BE2C (cell line): Measurements from ENCODE around the gene NUDT16L1.

ENCODE experiments used
- DNase-seq: peaks from one replicate; pipeline ENCODE4 v3.0.0-alpha.2; 2020
- H3K27me3 ChIP-seq: fragments of 250-450 bp; sonication (Bioruptor Pico); 2 replicates; pipeline ENCODE4 v1.5.1; 2020; ENCODE audit warnings: mild to moderate bottlenecking
- H3K36me3 ChIP-seq: fragments of 250-450 bp; sonication (Bioruptor Pico); 2 replicates; pipeline ENCODE4 v1.5.1; 2020; ENCODE audit warnings: mild to moderate bottlenecking
- H3K4me1 ChIP-seq: fragments of 250-450 bp; sonication (Bioruptor Pico); 2 replicates; pipeline ENCODE4 v1.5.1; 2020
- H3K4me3 ChIP-seq: 2 replicates; pipeline ENCODE4 v1.5.1; 2011; ENCODE audit warnings: low read depth, low read length
- H3K9me3 ChIP-seq: fragments of 250-450 bp; sonication (Bioruptor Pico); 2 replicates; pipeline ENCODE4 v1.5.1; 2020
- CTCF ChIP-seq: IDR thresholded peaks from 2 replicates; pipeline ENCODE4 v1.5.1; 2012; ENCODE audit warnings: mild to moderate bottlenecking, low read depth, low read length

Gene NUDT16L1

DNA sequence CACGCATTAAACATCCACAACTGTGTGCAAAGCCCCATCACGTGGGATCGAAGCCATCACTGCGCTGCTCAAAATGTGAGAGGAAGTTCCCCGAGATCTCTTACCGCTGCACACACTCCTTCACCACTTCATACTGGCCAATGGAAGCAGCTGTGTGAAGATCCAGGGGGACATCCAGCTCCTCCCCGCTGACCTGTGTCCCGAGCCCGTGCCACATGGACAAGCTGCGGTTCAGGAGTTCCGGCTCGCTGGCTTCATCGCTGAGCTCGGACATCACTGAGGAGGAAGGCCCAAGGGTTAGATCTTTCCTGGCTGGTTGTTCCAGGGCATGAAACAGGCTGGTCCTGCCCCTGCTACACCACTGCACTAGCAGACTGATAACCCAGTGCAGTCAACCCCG lies 36.5 kb downstream of the NUDT16L1 start:
- DNase-seq: no peak
- no peak for TF ChIP-seq CTCF

GRCh38 chr16:4733211-4733742 lies 39.9 kb downstream of the NUDT16L1 start:
- peaks cover 18% of the 10 kb centered on the region for H3K36me3 ChIP-seq
- no peaks in the 10 kb centered on the region for H3K4me1 ChIP-seq
- H3K4me3 ChIP-seq: peak overlapping the region; percentile 85
- no peaks in the 10 kb centered on the region for H3K9me3 ChIP-seq
- H3K27me3 ChIP-seq: no peaks in the 10 kb centered on the region
- DNase-seq: no peak
- TF ChIP-seq CTCF: no peak

More for the DNA sequence above, 36.5 kb downstream of the NUDT16L1 start:
- Histone ChIP-seq H3K36me3 (peaks cover 23% of the 10 kb centered on the region), H3K27me3 (no peaks in the 10 kb centered on the region), H3K9me3 (no peaks in the 10 kb centered on the region), H3K4me3 (no peak overlapping the region), H3K4me1 (no peaks in the 10 kb centered on the region)

GRCh38 chr16:4733747-4734062 lies 40.3 kb downstream of the NUDT16L1 start:
- H3K27me3 ChIP-seq: no peaks in the 10 kb centered on the region
- no peaks in the 10 kb centered on the region for H3K4me1 ChIP-seq
- peak; percentile 25 for DNase-seq
- peaks cover 14% of the 10 kb centered on the region for H3K36me3 ChIP-seq
- no peaks in the 10 kb centered on the region for H3K9me3 ChIP-seq
- peak overlapping the region; percentile 85 for H3K4me3 ChIP-seq
- TF ChIP-seq CTCF: no peak

- Histone ChIP-seq H3K27me3 (no peaks in the 10 kb centered on the region), H3K4me1 (no peaks in the 10 kb centered on the region), H3K4me3 (peak within 1 kb of the TSS; percentile 85), H3K9me3 (no peaks in the 10 kb centered on the region), H3K36me3 (peaks cover 11% of the 10 kb centered on the region)
- peak; percentile 97 for DNase-seq
- no peak for TF ChIP-seq CTCF
These were observed 40.8 kb downstream of the NUDT16L1 start, which contains the start of the genes ANKS3 and DNAAF8 for GRCh38 chr16:4734063-4734729. Gene ANKS3, minus strand, starts transcription at chr16:4734271. Its CDS starts 4,122 bp downstream, at chr16:4730149. Gene DNAAF8, plus strand, starts transcription at chr16:4734537. Its CDS starts 1,978 bp downstream, at chr16:4736515.

DNA sequence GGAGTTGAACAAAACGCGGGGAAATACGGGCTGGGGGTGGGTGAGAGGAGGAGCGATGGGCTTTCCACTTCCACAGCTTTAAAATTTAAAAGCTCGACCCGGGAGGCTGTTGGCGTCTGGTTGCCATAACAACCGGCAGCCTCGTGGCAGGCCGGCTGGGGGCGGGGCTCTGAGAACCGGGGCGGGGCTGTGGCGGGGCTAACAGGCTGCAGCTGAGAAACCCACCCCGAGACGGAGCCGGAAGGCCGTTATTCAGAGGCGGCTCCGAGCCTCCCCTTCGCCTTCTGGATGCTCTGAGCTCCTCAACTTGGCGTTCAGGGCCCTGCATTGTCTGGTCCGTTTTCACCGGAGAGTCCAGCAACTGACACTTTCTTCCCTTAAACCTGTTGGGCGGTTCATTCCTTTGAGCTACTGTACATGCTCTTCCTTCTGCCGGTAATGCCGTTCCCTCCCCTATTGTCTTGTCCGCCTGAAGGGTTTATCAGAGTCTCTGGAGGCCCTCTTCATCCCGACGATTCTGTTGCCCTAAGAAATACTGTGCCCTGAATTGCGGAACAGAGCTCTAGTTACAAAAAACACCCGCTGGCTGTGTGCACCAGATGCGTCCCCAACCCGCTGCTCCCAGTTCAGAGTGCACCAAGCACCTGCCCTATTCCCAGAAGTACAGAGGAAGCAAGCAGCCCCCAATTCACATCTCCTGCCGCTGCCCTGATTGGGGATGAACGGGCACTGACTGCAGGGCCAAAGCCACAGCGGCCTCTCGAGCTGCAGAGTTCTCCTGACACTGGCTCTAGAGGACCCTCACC lies 41.6 kb downstream of the NUDT16L1 start:
- H3K27me3 ChIP-seq: no peaks in the 10 kb centered on the region
- no peaks in the 10 kb centered on the region for H3K4me1 ChIP-seq
- no peaks in the 10 kb centered on the region for H3K9me3 ChIP-seq
- DNase-seq: peak; percentile 97
- no peak for TF ChIP-seq CTCF
- peaks cover 7% of the 10 kb centered on the region for H3K36me3 ChIP-seq
- H3K4me3 ChIP-seq: peak overlapping the region; percentile 85
